Mammary microvascular endothelial cell (primary cell): ENCODE data around the gene RPL41. TPM values are rescaled to one million over a fixed set of nuclear protein-coding genes. Genes with fewer than 3 reads are reported as not detected.

Source experiments
- total RNA-seq: library from RNA; depleted of rRNA; stranded (reverse); fragments of >200 nt; gene quantifications from 2 replicates; pipeline ENCODE4 v1.2.3, GENCODE V29; 2015

Gene RPL41
- 2,181 and 3,254 TPM in 2 replicates for total RNA-seq

GRCh38 chr12:56116267-56117081 is at the start of gene RPL41:
TSS of gene RPL41 (plus strand) at chr12:56116633.

GRCh38 chr12:56079723-56080555 is 36.5 kb upstream of the RPL41 start, which contains the start of gene ERBB3:
TSS of gene ERBB3 (plus strand) at chr12:56080165. CDS start at chr12:56080301, 136 bp downstream.

GRCh38 chr12:56104109-56104814 is 12.2 kb upstream of the RPL41 start, which contains the start of gene PA2G4:
TSS of gene PA2G4 (plus strand) at chr12:56104559. CDS start at chr12:56104738, 179 bp downstream.

GRCh38 chr12:56117778-56118687 is 1.6 kb downstream of the RPL41 start, which contains the start of gene ZC3H10:
TSS of gene ZC3H10 (plus strand) at chr12:56118266. CDS start at chr12:56120563, 2,297 bp downstream.

GRCh38 chr12:56127888-56128669 is 11.6 kb downstream of the RPL41 start, which contains the start of gene ESYT1:
TSS of gene ESYT1 (plus strand) at chr12:56128267. CDS start at chr12:56128320, 53 bp downstream.

GRCh38 chr12:56152132-56152755 is 35.8 kb downstream of the RPL41 start, which contains the start of gene MYL6B:
TSS of gene MYL6B (plus strand) at chr12:56152587. CDS start at chr12:56153919, 1,332 bp downstream.

GRCh38 chr12:56158029-56158925 is 41.8 kb downstream of the RPL41 start, which contains the start of gene MYL6:
TSS of gene MYL6 (plus strand) at chr12:56158359. CDS start at chr12:56158402, 43 bp downstream.

Other genes starting within 250 kb of the RPL41 start
- 32.3 and 41.1 TPM in 2 replicates for gene PYM1, start 188.7 kb upstream of the RPL41 start, total RNA-seq
- 31.7 and 41.1 TPM in 2 replicates for gene DGKA, start 185.5 kb upstream of the RPL41 start, total RNA-seq
- 0.69 TPM in 1 of 2 replicates, not detected in the other for gene PMEL, start 150.6 kb upstream of the RPL41 start, total RNA-seq
- 44.6 and 46.3 TPM in 2 replicates for gene CDK2, start 149.8 kb upstream of the RPL41 start, total RNA-seq
- 49.1 and 52.2 TPM in 2 replicates for gene RAB5B, start 142.6 kb upstream of the RPL41 start, total RNA-seq
- 16.3 and 18.0 TPM in 2 replicates for gene SUOX, start 119.4 kb upstream of the RPL41 start, total RNA-seq
- 0.49 and 0.60 TPM in 2 replicates for gene IKZF4, start 95.6 kb upstream of the RPL41 start, total RNA-seq
- gene RPS26, start 74.7 kb upstream of the RPL41 start, total RNA-seq, result 2,120 and 2,289 TPM in 2 replicates
- gene ERBB3, start 36.5 kb upstream of the RPL41 start, total RNA-seq, result not detected in 2 replicates
- gene PA2G4, start 12.1 kb upstream of the RPL41 start, total RNA-seq, result 183 and 202 TPM in 2 replicates
- 2.5 and 3.0 TPM in 2 replicates for gene ZC3H10, start 1.6 kb downstream of the RPL41 start, total RNA-seq
- 247 and 287 TPM in 2 replicates for gene ESYT1, start 11.6 kb downstream of the RPL41 start, total RNA-seq
- 75.2 and 78.8 TPM in 2 replicates for gene MYL6B, start 36.0 kb downstream of the RPL41 start, total RNA-seq
- 4,496 and 4,852 TPM in 2 replicates for gene MYL6, start 41.7 kb downstream of the RPL41 start, total RNA-seq
- 40.6 and 44.5 TPM in 2 replicates for gene SMARCC2, start 72.8 kb downstream of the RPL41 start, total RNA-seq
- 46.2 and 57.4 TPM in 2 replicates for gene RNF41, start 105.3 kb downstream of the RPL41 start, total RNA-seq
- 41.6 and 57.6 TPM in 2 replicates for gene NABP2, start 107.7 kb downstream of the RPL41 start, total RNA-seq
- not detected in 2 replicates for gene SLC39A5, start 113.4 kb downstream of the RPL41 start, total RNA-seq
- 17.7 and 18.9 TPM in 2 replicates for gene ANKRD52, start 141.8 kb downstream of the RPL41 start, total RNA-seq
- gene COQ10A, start 150.3 kb downstream of the RPL41 start, total RNA-seq, result 7.4 and 9.2 TPM in 2 replicates
- gene CS, start 183.7 kb downstream of the RPL41 start, total RNA-seq, result 156 and 157 TPM in 2 replicates
- gene CNPY2, start 199.4 kb downstream of the RPL41 start, total RNA-seq, result 107 and 108 TPM in 2 replicates
- gene PAN2, start 217.4 kb downstream of the RPL41 start, total RNA-seq, result 5.5 and 7.4 TPM in 2 replicates
- 0.13 TPM in 1 of 2 replicates, not detected in the other for gene IL23A, start 222.3 kb downstream of the RPL41 start, total RNA-seq
- gene STAT2, start 243.5 kb downstream of the RPL41 start, total RNA-seq, result 50.8 and 60.7 TPM in 2 replicates
- not detected in 2 replicates for gene APOF, start 246.2 kb downstream of the RPL41 start, total RNA-seq